PFSK-1 (cell line): ENCODE data around the gene ARHGEF11.

Experiments
- FOXP2 ChIP-seq: optimal IDR thresholded peaks from 2 replicates; pipeline ENCODE3; 2011; ENCODE audit warnings: borderline replicate concordance, control low read depth, inconsistent platforms; ENCODE audit not compliant: insufficient read depth; ENCODE audit errors: extremely low read length, extremely low read depth
- POLR2AphosphoS5 ChIP-seq: IDR thresholded peaks from 2 replicates; pipeline ENCODE4 v1.6.1; 2012; ENCODE audit warnings: low read depth, mild to moderate bottlenecking, control low read depth, low read length, moderate library complexity
- SIN3A ChIP-seq: IDR thresholded peaks from 2 replicates; pipeline ENCODE4 v1.6.1; 2012; ENCODE audit warnings: mild to moderate bottlenecking, low read length, moderate library complexity, borderline replicate concordance; ENCODE audit not compliant: insufficient read depth
- TAF1 ChIP-seq: IDR thresholded peaks from 2 replicates; pipeline ENCODE4 v1.6.1; 2012; ENCODE audit warnings: low read length, control low read depth, borderline replicate concordance; ENCODE audit not compliant: insufficient read depth
- TF ChIP-seq, protein P1 (sequence below), 2 experiments: IDR thresholded peaks; 2 replicates each; pipeline versions ENCODE4 v1.6.1 to v1.8.0; 2011 to 2012; ENCODE audit warnings: low read depth in 2 of 2, low read length in 2 of 2, control low read depth in 1 of 2, inconsistent platforms in 1 of 2, mild to moderate bottlenecking in 1 of 2, moderate library complexity in 1 of 2; ENCODE audit not compliant: insufficient read depth in 1 of 2

Gene ARHGEF11

DNA sequence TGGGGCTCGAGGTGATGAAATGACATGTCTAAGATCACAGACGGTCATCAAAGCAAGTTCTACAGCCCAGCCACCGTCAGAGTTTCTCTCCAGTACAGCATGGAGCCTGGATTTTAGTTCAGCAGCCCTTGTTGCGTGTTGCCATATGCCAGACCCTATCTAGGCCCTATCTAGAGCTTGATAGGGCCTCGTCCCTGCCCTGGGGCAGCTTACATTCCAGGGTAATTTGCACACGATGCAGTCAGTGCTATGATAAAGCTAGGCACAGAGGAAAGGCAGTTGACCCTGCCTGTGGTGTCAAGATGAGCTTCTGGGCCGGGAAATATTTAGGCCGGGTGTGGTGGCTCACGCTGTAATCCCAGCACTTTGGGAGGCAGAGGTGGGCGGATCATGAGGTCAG is 35.2 kb upstream of the ARHGEF11 start:
- TF ChIP-seq, protein P1, sequence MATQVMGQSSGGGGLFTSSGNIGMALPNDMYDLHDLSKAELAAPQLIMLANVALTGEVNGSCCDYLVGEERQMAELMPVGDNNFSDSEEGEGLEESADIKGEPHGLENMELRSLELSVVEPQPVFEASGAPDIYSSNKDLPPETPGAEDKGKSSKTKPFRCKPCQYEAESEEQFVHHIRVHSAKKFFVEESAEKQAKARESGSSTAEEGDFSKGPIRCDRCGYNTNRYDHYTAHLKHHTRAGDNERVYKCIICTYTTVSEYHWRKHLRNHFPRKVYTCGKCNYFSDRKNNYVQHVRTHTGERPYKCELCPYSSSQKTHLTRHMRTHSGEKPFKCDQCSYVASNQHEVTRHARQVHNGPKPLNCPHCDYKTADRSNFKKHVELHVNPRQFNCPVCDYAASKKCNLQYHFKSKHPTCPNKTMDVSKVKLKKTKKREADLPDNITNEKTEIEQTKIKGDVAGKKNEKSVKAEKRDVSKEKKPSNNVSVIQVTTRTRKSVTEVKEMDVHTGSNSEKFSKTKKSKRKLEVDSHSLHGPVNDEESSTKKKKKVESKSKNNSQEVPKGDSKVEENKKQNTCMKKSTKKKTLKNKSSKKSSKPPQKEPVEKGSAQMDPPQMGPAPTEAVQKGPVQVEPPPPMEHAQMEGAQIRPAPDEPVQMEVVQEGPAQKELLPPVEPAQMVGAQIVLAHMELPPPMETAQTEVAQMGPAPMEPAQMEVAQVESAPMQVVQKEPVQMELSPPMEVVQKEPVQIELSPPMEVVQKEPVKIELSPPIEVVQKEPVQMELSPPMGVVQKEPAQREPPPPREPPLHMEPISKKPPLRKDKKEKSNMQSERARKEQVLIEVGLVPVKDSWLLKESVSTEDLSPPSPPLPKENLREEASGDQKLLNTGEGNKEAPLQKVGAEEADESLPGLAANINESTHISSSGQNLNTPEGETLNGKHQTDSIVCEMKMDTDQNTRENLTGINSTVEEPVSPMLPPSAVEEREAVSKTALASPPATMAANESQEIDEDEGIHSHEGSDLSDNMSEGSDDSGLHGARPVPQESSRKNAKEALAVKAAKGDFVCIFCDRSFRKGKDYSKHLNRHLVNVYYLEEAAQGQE (IDR thresholded peaks at IDR 0.05; ENCODE audit: insufficient read depth in 1 of 2, low read depth in 2 of 2, low read length in 2 of 2), result no peak
- TF ChIP-seq FOXP2 (no peak), SIN3A (no peak), POLR2AphosphoS5 (no peak), TAF1 (no peak)

DNA sequence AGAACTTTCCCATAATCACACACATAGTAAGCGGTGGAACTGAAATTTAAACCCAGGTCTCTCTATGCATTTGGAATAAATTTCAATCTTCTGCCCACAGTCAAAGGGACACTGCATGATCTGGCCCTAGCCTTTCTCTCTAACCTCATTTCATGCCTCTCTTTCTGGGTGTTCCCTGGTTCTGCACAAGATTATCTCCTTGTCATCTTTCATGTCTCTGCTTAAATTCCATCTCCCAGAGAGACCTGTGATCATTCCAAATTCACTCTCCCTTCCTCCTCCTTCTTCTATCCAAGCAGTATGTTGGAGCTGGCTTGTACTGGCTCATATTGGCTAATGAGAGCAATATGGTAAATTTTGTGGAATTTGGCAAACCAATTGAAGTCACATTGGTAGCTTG is 31.9 kb upstream of the ARHGEF11 start:
- TF ChIP-seq, protein P1 (IDR thresholded peaks at IDR 0.05; ENCODE audit: insufficient read depth in 1 of 2, low read depth in 2 of 2, low read length in 2 of 2), result no peak
- no peak for TF ChIP-seq TAF1
- no peak for TF ChIP-seq SIN3A
- TF ChIP-seq FOXP2, result no peak
- TF ChIP-seq POLR2AphosphoS5, result no peak

DNA sequence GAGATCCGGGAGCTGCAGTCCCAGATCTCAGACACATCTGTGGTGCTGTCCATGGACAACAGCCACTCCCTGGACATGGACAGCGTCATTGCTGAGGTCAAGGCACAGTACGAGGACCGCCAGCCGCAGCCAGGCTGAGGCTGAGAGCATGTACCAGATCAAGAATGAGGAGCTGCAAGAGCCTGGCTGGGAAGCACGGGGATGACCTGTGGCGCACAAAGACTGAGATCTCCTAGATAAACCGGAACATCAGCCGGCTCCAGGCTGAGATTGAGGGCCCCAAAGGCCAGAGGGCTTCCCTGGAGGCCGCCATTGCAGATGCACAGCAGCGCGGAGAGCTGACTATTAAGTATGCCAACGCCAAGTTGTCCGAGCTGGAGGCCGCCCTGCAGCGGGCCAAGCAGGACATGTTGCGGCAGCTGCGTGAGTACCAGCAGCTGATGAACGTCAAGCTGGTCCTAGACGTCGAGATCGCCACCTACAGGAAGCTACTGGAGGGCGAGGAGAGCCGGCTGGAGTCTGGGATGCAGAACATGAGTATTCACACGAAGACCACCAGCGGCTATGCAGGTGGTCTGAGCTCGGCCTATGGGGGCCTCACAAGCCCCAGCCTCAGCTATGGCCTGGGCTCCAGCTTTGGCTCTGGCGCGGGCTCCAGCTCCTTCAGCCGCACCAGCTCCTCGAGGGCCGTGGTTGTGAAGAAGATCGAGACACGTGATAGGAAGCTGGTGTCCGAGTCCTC is 28.6 kb upstream of the ARHGEF11 start:
- TF ChIP-seq FOXP2, result no peak
- TF ChIP-seq, protein P1 (IDR thresholded peaks at IDR 0.05; ENCODE audit: insufficient read depth in 1 of 2, low read depth in 2 of 2, low read length in 2 of 2), result peak in 1 of 2 experiments; percentile 30; a peak in 1 of 4 replicates

DNA sequence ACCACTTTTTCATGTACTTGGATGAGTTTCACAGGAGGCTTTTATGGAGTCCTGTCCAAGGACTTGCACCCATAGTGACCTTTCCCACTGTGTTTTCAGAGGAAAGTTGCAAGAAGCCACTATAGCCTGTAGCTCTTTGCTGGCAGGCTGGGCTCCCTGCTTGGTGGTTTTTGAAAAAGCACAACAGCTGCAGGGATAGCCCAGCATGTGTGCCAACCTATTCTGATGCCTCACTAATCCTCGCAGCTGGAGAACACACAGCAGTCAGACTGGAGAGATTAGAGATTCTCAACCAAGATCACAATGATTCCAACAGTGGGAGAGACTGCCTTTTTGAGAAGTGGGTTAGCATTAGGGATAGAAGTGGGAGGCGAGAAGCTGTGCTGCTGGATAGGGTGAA is 24.1 kb upstream of the ARHGEF11 start:
- no peak for TF ChIP-seq TAF1
- TF ChIP-seq SIN3A, result no peak
- TF ChIP-seq FOXP2, result no peak
- TF ChIP-seq, protein P1 (IDR thresholded peaks at IDR 0.05; ENCODE audit: insufficient read depth in 1 of 2, low read depth in 2 of 2, low read length in 2 of 2), result no peak
- TF ChIP-seq POLR2AphosphoS5, result no peak

DNA sequence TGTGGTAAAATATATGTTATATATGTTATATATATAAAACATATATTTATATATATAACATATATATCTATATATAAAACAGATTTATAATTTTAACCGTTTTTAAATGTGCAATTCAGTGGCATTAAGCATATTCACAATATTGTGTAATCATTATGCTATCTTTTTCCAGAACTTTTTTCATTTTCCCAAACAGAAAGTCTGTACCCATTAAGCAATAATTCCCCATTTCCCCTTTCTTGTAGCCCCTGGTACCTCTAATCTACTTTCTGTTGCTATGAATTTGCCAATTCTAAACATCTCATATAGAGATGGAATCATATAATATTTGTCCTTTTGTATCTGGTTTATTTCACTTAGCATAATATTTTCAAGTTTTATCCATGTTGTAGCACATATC is 10.7 kb upstream of the ARHGEF11 start:
- no peak for TF ChIP-seq TAF1
- TF ChIP-seq, protein P1 (IDR thresholded peaks at IDR 0.05; ENCODE audit: insufficient read depth in 1 of 2, low read depth in 2 of 2, low read length in 2 of 2), result no peak
- no peak for TF ChIP-seq POLR2AphosphoS5
- no peak for TF ChIP-seq SIN3A
- TF ChIP-seq FOXP2, result no peak
